Activated T-cell treated with anti-CD3 and anti-CD28 coated beads, Interleukin-2, amount 50 U/mL, for 24 hours (primary cell): ENCODE measurements around the gene PARD3B.

ENCODE experiments used
- DNase-seq: peaks from one replicate; pipeline ENCODE4 v3.0.0-alpha.2; 2020
- H3K27ac Mint-ChIP-seq: 2 replicates; pipeline ENCODE4 v1.8.0; 2020; ENCODE audit warnings: mild to moderate bottlenecking, mixed read lengths
- H3K27me3 Mint-ChIP-seq: 2 replicates; pipeline ENCODE4 v1.8.0; 2020; ENCODE audit warnings: mixed read lengths
- H3K36me3 Mint-ChIP-seq: 2 replicates; pipeline ENCODE4 v1.8.0; 2020; ENCODE audit warnings: low read depth, mixed read lengths
- H3K4me1 Mint-ChIP-seq: 2 replicates; pipeline ENCODE4 v1.8.0; 2020; ENCODE audit warnings: low read depth, mixed read lengths
- H3K4me3 Mint-ChIP-seq: 2 replicates; pipeline ENCODE4 v1.8.0; 2020; ENCODE audit warnings: mild to moderate bottlenecking, moderate library complexity, mixed read lengths
- H3K9me3 Mint-ChIP-seq: 2 replicates; pipeline ENCODE4 v1.8.0; 2020; ENCODE audit warnings: mixed read lengths

PARD3B gene

GRCh38 chr2:204776781-204777559 lies 231.7 kb downstream of the PARD3B start:
- Mint-ChIP-seq H3K27ac (no peak overlapping the region), H3K36me3 (no peaks in the 10 kb centered on the region), H3K4me3 (no peak overlapping the region), H3K9me3 (no peaks in the 10 kb centered on the region), H3K27me3 (peaks cover 22% of the 10 kb centered on the region), H3K4me1 (no peaks in the 10 kb centered on the region)
- no peak for DNase-seq

DNA sequence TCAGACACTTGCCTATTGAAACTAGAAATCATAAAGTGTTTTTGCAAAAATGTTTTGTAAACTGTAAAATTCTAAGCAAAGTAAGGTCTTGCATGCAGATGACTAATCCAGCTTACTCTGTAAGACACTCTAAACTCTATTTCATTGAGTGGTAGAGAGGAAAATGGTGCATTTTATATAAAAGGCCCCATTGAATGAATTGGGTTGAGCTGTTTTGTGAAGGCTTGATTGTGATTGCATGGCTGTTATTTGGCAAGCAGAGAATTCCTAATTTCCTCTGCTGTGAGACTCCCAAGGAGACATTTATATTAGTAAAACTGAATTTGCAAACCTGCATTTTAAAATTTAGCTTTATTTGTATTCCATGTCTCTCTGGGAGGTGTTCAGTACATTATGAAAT lies 234.5 kb downstream of the PARD3B start:
- H3K27me3 Mint-ChIP-seq: peaks cover 13% of the 10 kb centered on the region
- no peaks in the 10 kb centered on the region for H3K9me3 Mint-ChIP-seq
- H3K4me3 Mint-ChIP-seq: no peak overlapping the region
- H3K36me3 Mint-ChIP-seq: no peaks in the 10 kb centered on the region
- no peak for DNase-seq
- H3K27ac Mint-ChIP-seq: no peak overlapping the region
- H3K4me1 Mint-ChIP-seq: no peaks in the 10 kb centered on the region

GRCh38 chr2:204781941-204782340 lies 236.7 kb downstream of the PARD3B start:
- Mint-ChIP-seq H3K27ac (no peak overlapping the region), H3K36me3 (no peaks in the 10 kb centered on the region), H3K27me3 (peaks cover under 1% of the 10 kb centered on the region)

GRCh38 chr2:204790076-204790475 lies 244.8 kb downstream of the PARD3B start:
- no peak overlapping the region for H3K4me3 Mint-ChIP-seq
- no peaks in the 10 kb centered on the region for H3K36me3 Mint-ChIP-seq
- H3K4me1 Mint-ChIP-seq: no peaks in the 10 kb centered on the region
- no peak overlapping the region for H3K27ac Mint-ChIP-seq
- no peaks in the 10 kb centered on the region for H3K9me3 Mint-ChIP-seq
- no peaks in the 10 kb centered on the region for H3K27me3 Mint-ChIP-seq
- DNase-seq: no peak

More at GRCh38 chr2:204781941-204782340, 236.7 kb downstream of the PARD3B start:
- DNase-seq: no peak
- H3K9me3 Mint-ChIP-seq: no peaks in the 10 kb centered on the region
- no peaks in the 10 kb centered on the region for H3K4me1 Mint-ChIP-seq
- H3K4me3 Mint-ChIP-seq: no peak overlapping the region

DNA sequence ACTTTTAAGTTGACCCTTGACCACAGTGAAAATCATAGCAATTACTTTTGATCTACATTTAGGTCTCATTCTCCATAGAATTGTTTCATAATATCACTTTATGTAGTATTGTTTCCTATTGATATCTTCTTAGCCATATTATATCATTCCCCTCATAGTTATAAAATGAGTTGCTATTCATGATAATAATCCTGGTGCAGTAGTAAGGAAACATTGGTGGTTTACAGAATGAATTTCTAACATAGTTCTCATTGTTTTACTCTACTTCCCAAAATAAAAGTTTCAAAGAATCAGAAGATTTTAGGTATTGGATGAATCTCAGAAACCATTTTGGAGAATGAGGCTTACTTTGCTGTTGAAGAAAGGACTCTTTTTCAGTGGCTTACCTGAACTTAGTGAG lies 246.0 kb downstream of the PARD3B start:
- Mint-ChIP-seq H3K4me1 (no peaks in the 10 kb centered on the region), H3K36me3 (no peaks in the 10 kb centered on the region), H3K27ac (no peak overlapping the region), H3K27me3 (no peaks in the 10 kb centered on the region), H3K4me3 (no peak overlapping the region), H3K9me3 (no peaks in the 10 kb centered on the region)
- no peak for DNase-seq

DNA sequence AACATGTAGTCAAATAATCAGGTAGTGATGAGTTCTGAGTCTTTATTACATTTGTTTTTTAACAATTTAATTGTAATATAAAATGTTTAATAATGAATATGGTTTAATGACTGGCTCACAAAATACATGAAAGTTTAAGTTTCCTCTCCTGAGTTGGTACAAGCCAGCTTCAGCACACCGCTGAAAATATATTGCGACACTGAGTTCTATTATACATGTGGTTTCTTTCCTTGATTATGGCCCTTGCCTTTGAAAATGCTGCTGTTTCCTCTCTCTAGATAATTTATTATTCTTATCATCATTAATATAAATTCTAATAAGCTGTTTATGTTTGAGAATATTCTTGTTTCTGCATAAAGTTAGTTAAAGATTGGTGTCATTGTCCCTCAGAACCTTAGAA lies 249.3 kb downstream of the PARD3B start:
- Mint-ChIP-seq H3K4me1 (no peaks in the 10 kb centered on the region), H3K27ac (no peak overlapping the region), H3K36me3 (no peaks in the 10 kb centered on the region), H3K9me3 (no peaks in the 10 kb centered on the region), H3K4me3 (no peak overlapping the region), H3K27me3 (peaks cover 3% of the 10 kb centered on the region)
- DNase-seq: no peak

GRCh38 chr2:204795156-204795555 lies 249.9 kb downstream of the PARD3B start:
- no peak for DNase-seq
- Mint-ChIP-seq H3K27me3 (peaks cover 3% of the 10 kb centered on the region), H3K9me3 (no peaks in the 10 kb centered on the region), H3K4me1 (no peaks in the 10 kb centered on the region), H3K36me3 (no peaks in the 10 kb centered on the region), H3K4me3 (no peak overlapping the region), H3K27ac (no peak overlapping the region)

DNA sequence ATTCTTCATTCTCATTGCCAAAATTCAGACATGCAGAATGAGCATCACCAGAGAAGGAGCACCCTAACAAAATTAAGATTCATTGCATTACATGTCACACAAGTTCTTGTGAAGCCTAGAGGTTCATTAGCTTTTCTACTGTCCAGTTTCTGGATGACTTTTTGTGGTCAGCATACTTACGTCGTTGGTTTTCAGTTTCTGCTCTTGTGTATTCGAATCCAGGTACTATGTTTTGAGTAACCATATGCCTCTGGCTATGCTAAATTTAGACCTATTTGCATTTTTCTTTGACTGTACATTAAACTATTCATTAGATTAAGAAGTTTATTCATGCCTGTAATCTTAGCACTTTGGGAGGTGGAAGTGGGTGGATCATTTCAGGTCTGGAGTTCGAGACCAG lies 251.3 kb downstream of the PARD3B start:
- H3K36me3 Mint-ChIP-seq: no peaks in the 10 kb centered on the region
- no peaks in the 10 kb centered on the region for H3K4me1 Mint-ChIP-seq
- H3K27me3 Mint-ChIP-seq: peaks cover 3% of the 10 kb centered on the region
- DNase-seq: no peak
- no peaks in the 10 kb centered on the region for H3K9me3 Mint-ChIP-seq
- H3K4me3 Mint-ChIP-seq: no peak overlapping the region
- H3K27ac Mint-ChIP-seq: no peak overlapping the region

- no peak overlapping the region for H3K27ac Mint-ChIP-seq
- no peaks in the 10 kb centered on the region for H3K36me3 Mint-ChIP-seq
- no peak for DNase-seq
- H3K9me3 Mint-ChIP-seq: no peaks in the 10 kb centered on the region
- peaks cover 9% of the 10 kb centered on the region for H3K4me1 Mint-ChIP-seq
- no peak overlapping the region for H3K4me3 Mint-ChIP-seq
- peaks cover 3% of the 10 kb centered on the region for H3K27me3 Mint-ChIP-seq
These were observed 254.5 kb downstream of the PARD3B start for GRCh38 chr2:204799791-204800190.

DNA sequence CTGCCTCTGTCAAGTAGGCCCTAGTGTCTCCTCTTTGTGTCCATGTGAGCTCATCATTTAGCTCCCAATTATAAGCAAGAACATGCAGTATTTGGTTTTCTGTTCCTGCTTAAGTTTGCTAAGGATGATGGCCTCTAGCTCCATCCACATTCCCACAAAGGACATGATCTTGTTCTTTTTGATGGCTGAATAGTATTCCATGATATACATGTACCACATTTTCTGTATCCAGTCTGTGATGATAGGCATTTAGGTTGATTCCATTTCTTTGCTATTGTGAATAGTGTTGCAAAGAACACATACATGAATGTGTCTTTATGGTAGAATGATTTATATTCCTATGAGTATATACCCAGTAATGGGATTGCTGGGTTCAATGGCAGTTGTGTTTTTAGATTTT lies 263.2 kb downstream of the PARD3B start:
- Mint-ChIP-seq H3K9me3 (peaks cover 28% of the 10 kb centered on the region), H3K4me1 (peaks cover 1% of the 10 kb centered on the region), H3K27ac (no peak overlapping the region), H3K36me3 (no peaks in the 10 kb centered on the region), H3K27me3 (no peaks in the 10 kb centered on the region), H3K4me3 (no peak overlapping the region)
- no peak for DNase-seq

DNA sequence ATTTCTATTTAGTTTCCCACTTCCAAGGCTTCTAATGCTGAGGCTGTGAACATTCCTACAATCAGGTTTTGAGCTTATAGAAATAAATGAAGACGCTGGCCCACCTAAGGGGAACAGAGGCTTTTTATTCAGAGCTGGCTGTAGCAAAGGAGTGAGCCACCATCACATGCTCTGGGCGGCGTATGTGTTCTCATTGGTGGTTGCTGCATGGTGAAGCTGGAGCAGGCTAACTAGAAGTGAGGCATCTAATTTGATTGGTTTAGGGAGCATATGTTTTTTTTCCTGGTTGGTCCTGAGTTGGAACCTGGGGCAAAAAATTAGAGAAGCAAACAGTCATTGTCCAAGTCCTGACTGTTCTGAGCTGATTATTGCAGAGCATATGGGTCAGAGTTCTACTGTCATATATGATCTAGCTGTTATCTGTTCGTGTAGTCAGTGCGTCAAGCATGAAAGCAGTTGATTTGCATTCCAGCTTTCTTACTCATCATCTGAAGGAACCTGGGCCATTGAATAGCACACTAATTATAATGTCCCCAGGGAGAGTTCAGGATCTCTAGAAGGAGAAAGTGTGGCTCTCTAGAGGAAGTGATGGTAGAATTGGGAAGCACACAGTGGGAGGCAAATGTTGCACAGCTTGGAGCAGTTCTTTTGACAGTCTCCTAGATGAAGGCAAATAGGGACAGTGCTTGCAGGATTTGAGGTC lies 279.6 kb downstream of the PARD3B start:
- H3K27ac Mint-ChIP-seq: no peak overlapping the region
- no peak for DNase-seq

DNA sequence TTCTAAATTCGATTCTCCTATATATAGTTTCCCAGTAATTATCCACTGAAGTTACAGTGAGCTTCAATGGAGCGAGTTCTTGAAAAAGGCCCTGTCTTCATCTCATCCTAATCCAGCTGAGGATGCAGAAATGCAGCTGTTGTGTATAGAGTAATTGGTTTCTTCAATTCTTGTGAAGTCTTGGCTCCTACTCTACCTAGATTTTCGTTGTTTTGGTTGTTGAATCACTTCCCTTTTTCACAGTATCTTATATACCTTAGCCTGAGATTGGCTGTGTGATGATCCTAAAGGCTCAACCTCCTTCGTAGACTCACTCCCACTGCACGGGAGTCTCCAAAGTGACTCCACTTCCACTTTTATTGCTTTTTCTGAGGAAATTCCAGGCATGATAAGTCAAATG lies 280.4 kb downstream of the PARD3B start:
- Mint-ChIP-seq H3K36me3 (peaks cover 3% of the 10 kb centered on the region), H3K27me3 (no peaks in the 10 kb centered on the region), H3K4me1 (no peaks in the 10 kb centered on the region), H3K9me3 (peaks cover 14% of the 10 kb centered on the region), H3K4me3 (no peak overlapping the region), H3K27ac (no peak overlapping the region)
- DNase-seq: no peak

More for the DNA sequence above, 279.6 kb downstream of the PARD3B start:
- no peaks in the 10 kb centered on the region for H3K4me1 Mint-ChIP-seq
- H3K4me3 Mint-ChIP-seq: no peak overlapping the region
- H3K27me3 Mint-ChIP-seq: no peaks in the 10 kb centered on the region
- peaks cover 10% of the 10 kb centered on the region for H3K9me3 Mint-ChIP-seq
- H3K36me3 Mint-ChIP-seq: peaks cover 3% of the 10 kb centered on the region

DNA sequence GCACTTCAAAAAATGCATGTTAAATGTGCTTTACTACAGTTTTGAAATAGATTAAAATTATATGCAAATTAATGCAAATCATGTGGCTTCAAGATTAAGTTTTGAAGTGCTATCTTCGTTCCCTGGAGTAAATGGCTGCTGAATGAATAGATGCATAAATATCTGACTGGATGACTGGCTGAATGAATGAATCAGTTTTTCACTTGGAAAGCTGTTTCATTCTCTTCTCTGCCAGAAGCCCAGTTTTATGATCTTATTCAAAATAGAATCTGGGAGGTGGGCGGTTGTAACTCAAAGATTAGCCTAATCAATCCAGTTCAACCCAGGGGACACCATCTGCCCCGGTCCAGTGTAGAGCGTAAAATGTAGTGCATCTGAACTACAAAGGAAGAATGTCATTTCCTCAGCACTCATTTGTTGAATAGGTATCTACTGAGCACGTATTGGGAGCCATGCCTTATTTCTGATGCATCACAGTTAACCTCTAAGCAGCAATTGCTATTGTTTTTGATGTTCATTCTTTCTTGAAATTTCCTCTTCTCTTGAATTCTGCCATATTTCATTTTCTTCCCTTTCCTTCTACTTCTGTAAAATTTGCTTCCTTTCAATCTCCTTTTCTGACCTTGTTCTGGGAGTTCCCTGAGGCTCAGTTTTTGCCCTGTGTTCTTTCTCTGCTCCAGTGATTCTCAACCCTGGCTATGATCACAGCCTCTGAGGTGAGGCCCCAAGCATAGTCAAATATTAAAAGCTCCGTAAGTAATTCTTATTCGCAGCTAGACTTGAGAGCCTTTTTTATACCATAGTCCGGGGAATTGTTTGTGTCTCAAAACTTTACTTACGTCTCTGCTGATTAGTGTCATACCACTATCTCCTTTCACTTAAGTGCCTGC lies 282.7 kb downstream of the PARD3B start:
- Mint-ChIP-seq H3K27ac (no peak overlapping the region), H3K9me3 (peaks cover 8% of the 10 kb centered on the region), H3K4me1 (no peaks in the 10 kb centered on the region), H3K4me3 (no peak overlapping the region), H3K36me3 (peaks cover 3% of the 10 kb centered on the region), H3K27me3 (peaks cover 5% of the 10 kb centered on the region)
- DNase-seq: no peak

DNA sequence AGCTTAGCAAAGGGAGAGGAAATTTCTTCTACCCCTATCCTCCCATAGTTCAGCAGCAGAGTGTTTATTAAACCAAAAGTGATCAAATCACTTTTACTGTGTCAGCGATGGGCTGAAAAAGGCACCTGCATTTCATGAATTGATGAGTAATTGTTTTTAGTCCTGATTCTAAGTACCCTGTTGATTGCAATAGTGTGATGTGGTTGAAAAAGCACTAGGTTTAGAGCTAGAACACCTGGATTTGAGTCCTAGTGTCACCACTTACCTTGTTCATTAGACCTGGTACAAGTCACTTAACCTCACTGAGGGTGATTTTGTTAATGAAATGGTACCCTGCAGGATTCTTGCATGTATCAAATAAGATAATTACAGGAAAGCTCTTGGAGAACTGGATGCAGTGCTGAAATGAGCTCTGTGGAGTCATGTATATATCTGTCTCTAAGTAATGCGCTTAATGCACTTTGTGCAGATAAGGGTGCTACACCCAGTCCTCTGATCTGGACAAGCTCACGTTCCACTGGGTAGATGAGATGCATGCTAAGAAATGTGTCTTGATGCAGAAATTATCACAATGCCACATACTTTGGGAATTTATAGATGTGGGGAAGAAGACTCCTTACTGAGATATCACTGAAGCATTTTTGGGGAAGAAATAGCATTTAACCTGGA lies 289.6 kb downstream of the PARD3B start:
- DNase-seq: no peak
- Mint-ChIP-seq H3K27ac (no peak overlapping the region), H3K36me3 (no peaks in the 10 kb centered on the region), H3K27me3 (peaks cover 5% of the 10 kb centered on the region), H3K9me3 (peaks cover 4% of the 10 kb centered on the region), H3K4me3 (no peak overlapping the region), H3K4me1 (no peaks in the 10 kb centered on the region)
